ENCODE measurements around the gene CCDC146. TPM values are rescaled to one million over a fixed set of nuclear protein-coding genes. Genes with fewer than 3 reads are reported as not detected.

The CCDC146 gene
- total RNA-seq, 1 experiment from 2014 or later: 1.4 TPM

- Histone ChIP-seq H3K4me1 (no peaks in the 10 kb centered on the region), H3K36me3 (ENCODE audit: control insufficient read depth, insufficient read depth, low read length) (no peaks in the 10 kb centered on the region), H3K9me3 (no peaks in the 10 kb centered on the region), H3K4me3 (ENCODE audit: low read depth, low read length) (no peak overlapping the region), H3K27me3 (replicated peaks; ENCODE audit: control insufficient read depth, insufficient read depth, low read length) (no peaks in the 10 kb centered on the region)
- TF ChIP-seq CTCF (IDR thresholded peaks at IDR 0.05; ENCODE audit: insufficient read depth in 1 of 2, low read depth in 1 of 2, low read length in 1 of 2, severe bottlenecking in 1 of 2, unreplicated experiment in 1 of 2): no peak
- intact Hi-C loops (cut with micrococcal nuclease; ENCODE audit: unreplicated experiment): no loop called here
- H3K4me3 Mint-ChIP-seq (ENCODE audit: unreplicated experiment): no peak overlapping the region
- H3K27me3 Mint-ChIP-seq (ENCODE audit: insufficient read depth, unreplicated experiment): peaks cover 8% of the 10 kb centered on the region
- no TSS peak for BruUV-seq (replicated peaks)
- CTCF ChIA-PET: no interaction called here
- POLR2A ChIA-PET: no interaction called here
- no peak for DNase-seq
- H3K27ac Mint-ChIP-seq (ENCODE audit: unreplicated experiment): no peak overlapping the region
- no peaks in the 10 kb centered on the region for H3K4me1 Mint-ChIP-seq (ENCODE audit: low read depth, unreplicated experiment)
- H3K36me3 Mint-ChIP-seq (ENCODE audit: insufficient read depth, unreplicated experiment): no peaks in the 10 kb centered on the region
- no peaks in the 10 kb centered on the region for H3K9me3 Mint-ChIP-seq (ENCODE audit: unreplicated experiment)
These were observed 130.7 kb downstream of the CCDC146 start for GRCh38 chr7:77253151-77253550.

DNA sequence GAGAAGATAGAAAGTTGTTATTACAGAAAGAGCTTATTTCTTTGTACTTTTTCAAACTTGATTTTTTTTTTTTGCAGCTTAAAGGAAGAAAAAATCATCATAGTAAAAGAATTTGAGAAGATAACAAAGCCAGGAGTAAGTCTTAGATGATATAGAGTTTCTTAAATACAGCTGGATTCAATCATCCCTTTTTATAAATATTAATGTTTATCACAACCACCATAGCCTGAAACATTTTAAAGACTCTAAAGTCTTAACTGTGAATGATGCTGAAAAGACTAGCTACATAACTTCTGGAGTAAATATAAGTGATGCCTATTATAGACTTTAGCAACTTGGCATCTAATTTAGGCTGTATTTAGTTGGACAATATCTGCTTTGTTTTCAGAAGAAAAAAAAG is 132.0 kb downstream of the CCDC146 start:
- ChIA-PET CTCF (no interaction called here), POLR2A (no interaction called here)
- Mint-ChIP-seq H3K36me3 (ENCODE audit: insufficient read depth, unreplicated experiment) (no peaks in the 10 kb centered on the region), H3K4me1 (ENCODE audit: low read depth, unreplicated experiment) (no peaks in the 10 kb centered on the region), H3K9me3 (ENCODE audit: unreplicated experiment) (no peaks in the 10 kb centered on the region), H3K27ac (ENCODE audit: unreplicated experiment) (no peak overlapping the region), H3K4me3 (ENCODE audit: unreplicated experiment) (no peak overlapping the region), H3K27me3 (ENCODE audit: insufficient read depth, unreplicated experiment) (peaks cover 8% of the 10 kb centered on the region)
- intact Hi-C loops (cut with micrococcal nuclease; ENCODE audit: unreplicated experiment): no loop called here
- no peaks in the 10 kb centered on the region for H3K4me1 ChIP-seq
- BruUV-seq (replicated peaks): no TSS peak
- H3K27me3 ChIP-seq (replicated peaks; ENCODE audit: control insufficient read depth, insufficient read depth, low read length): no peaks in the 10 kb centered on the region
- H3K4me3 ChIP-seq (ENCODE audit: low read depth, low read length): no peak overlapping the region
- no peak for DNase-seq
- H3K9me3 ChIP-seq: no peaks in the 10 kb centered on the region
- TF ChIP-seq CTCF (IDR thresholded peaks at IDR 0.05; ENCODE audit: insufficient read depth in 1 of 2, low read depth in 1 of 2, low read length in 1 of 2, severe bottlenecking in 1 of 2, unreplicated experiment in 1 of 2): no peak
- H3K36me3 ChIP-seq (ENCODE audit: control insufficient read depth, insufficient read depth, low read length): no peaks in the 10 kb centered on the region

DNA sequence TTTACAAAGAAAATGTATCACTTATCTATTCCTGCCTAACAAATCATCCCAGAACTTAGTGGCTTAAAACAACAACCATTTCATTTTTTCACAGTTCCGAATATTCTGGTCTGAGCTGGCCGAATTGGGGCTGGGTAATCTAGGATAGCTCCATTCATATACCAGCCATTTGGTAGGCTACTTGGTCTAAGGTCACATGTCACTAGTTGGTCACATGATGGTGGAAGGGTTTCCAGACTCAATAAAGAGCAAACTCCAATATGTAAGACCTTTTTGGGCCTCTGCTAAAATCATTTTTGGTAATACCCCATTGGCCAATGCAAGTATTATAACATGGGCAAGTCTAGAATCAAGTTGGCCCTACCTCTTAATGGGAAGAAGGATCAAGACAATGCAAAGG is 132.5 kb downstream of the CCDC146 start:
- H3K4me3 ChIP-seq (ENCODE audit: low read depth, low read length): no peak overlapping the region
- no peaks in the 10 kb centered on the region for H3K9me3 ChIP-seq
- no peaks in the 10 kb centered on the region for H3K9me3 Mint-ChIP-seq (ENCODE audit: unreplicated experiment)
- H3K4me1 Mint-ChIP-seq (ENCODE audit: low read depth, unreplicated experiment): no peaks in the 10 kb centered on the region
- no peak for TF ChIP-seq CTCF (IDR thresholded peaks at IDR 0.05; ENCODE audit: insufficient read depth in 1 of 2, low read depth in 1 of 2, low read length in 1 of 2, severe bottlenecking in 1 of 2, unreplicated experiment in 1 of 2)
- H3K27ac Mint-ChIP-seq (ENCODE audit: unreplicated experiment): no peak overlapping the region
- CTCF ChIA-PET: no interaction called here
- intact Hi-C loops (cut with micrococcal nuclease; ENCODE audit: unreplicated experiment): no loop called here
- no peak for DNase-seq
- no peaks in the 10 kb centered on the region for H3K27me3 ChIP-seq (replicated peaks; ENCODE audit: control insufficient read depth, insufficient read depth, low read length)
- peaks cover 6% of the 10 kb centered on the region for H3K27me3 Mint-ChIP-seq (ENCODE audit: insufficient read depth, unreplicated experiment)
- POLR2A ChIA-PET: no interaction called here
- no peaks in the 10 kb centered on the region for H3K4me1 ChIP-seq
- no peak overlapping the region for H3K4me3 Mint-ChIP-seq (ENCODE audit: unreplicated experiment)
- no peaks in the 10 kb centered on the region for H3K36me3 Mint-ChIP-seq (ENCODE audit: insufficient read depth, unreplicated experiment)
- no peaks in the 10 kb centered on the region for H3K36me3 ChIP-seq (ENCODE audit: control insufficient read depth, insufficient read depth, low read length)
- no TSS peak for BruUV-seq (replicated peaks)

Data from Caco-2 (cell line).